ENCODE measurements around the gene SH2D4B.
"Not testable (repeated sequence)": the region's sequence is repeated elsewhere in the genome, so short reads cannot be mapped to it uniquely, and the experiment has no call there.

Gene SH2D4B

DNA sequence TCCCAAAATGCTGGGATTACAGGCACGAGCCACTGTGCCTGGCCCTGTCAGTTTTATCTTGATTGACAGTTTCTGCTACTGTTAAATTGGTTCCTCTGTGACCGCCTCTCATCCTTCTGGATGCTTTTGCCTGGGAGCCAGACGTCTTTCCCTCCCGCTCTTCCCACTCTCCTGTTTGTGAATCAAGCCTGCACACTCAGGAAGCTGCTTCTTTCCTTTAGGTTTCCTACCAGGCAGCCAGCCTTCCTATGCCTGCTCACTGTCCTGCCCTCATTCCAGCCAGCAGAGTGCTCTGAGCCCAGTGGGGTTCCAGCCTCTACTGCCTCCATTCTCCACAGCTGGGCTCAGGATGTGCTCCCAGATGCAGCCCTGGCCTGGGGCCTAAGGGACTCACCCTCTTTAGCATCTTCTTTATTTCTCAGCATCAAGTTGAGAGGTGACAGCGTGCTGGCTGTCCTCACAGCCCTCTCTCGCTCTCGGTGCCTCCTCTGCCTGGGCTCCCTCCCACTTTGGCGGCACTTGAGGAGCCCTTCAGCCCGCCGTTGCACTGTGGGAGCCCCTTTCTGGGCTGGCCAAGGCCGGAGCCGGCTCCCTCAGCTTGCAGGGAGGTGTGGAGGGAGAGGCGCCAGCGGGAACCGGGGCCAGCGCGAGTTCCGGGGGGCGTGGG lies 5.1 kb downstream of the SH2D4B start:
- DNase-seq (ENCODE audit: low spot score), result no peak

DNA sequence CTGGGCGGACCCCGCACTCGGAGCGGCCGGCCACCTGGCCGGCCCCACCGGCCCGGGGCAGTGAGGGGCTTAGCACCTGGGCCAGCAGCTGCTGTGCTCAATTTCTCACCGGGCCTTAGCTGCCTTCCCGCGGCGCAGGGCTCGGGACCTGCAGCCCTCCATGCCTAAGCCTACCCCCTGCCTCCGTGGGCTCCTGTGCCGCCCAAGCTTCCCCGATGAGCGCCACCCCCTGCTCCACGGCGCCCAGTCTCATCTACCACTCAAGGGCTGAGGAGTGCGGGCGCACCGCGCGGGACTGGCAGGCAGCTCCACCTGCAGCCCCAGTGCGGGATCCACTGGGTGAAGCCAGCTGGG lies 5.6 kb downstream of the SH2D4B start:
- not testable (repeated sequence) for DNase-seq (ENCODE audit: low spot score)

DNA sequence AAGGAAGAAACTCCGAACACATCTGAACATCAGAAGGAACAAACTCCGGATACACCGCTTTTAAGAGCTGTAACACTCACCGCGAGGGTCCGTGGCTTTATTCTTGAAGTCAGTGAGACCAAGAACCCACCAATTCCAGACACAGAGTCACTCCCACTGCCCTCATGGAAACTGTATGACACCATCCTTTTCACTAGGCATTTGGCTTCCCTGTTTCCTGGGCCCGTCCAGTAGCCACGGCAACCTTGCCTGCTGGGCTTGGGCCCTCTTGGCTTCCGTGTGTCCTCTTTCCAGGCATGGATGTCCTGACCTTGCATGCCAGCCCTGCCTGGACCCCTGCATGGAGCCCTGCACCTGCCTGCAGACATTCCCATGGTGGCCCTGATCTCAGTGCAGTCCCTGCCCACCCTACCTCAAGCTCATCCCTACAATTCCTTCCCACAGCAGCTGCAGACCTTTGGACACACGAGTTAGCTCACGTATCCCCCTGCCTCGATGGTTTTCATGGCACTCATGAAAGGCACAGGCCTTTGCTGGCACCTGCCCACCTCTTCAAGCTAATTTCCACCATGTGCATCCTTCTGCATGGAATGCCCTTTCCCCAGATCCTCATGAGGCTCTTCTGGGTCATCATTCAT lies 6.7 kb downstream of the SH2D4B start:
- no peak for DNase-seq (ENCODE audit: low spot score)

DNA sequence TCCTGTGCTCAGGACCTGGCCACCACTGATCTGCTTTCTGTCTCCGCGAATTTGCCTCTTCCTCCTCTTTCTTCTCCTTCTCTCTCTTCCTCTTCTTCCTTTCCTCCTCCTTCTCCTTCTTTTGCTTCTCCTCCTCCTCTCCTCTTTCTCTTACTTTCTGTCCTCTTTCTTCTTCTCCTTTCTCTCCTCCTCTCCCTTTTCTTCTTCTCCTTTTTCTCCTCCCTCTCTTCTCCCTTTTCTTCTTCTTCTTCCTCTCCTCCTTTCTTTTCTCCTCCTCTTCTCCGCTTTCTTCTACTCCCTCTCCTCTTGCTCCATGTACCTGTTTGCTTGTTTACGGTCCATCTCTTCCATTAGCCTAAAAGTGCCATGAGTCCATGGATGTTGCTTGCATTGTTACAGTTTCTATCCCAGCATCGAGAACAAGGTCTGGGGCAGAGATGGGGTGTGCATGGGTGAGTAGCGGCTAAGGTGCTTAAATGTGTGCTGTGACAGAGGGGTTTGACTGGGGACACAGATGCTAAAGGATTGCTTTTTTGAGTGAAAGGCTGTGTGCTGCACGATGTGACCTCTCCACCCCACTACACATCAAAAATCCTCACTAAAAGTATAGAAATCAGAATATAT lies 7.7 kb downstream of the SH2D4B start:
- DNase-seq (ENCODE audit: low spot score), result no peak

DNA sequence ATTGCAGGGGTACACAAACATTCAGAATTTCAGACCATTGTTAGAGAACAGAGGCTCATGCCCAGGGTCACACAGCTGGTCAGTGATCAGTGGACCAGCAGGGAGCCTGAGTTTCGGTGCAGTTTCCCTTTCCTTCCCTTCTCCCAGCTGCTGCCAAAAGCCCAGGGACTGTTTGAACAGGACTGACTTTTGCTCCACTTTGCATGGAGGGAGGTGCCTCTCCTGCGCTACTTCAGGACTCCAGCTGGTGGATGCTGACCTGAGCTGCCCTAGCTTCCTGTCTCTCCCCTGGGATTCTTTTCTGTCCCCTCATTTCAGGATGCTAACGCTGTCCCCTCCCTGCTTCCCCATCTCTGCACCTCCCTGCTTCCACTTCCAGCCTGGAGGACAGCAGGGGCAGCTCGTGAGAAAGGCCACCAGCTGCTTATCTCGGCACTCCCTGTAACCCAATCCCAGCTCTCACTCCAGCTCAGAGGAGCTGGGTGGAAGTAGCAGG lies 14.5 kb downstream of the SH2D4B start:
- DNase-seq (ENCODE audit: low spot score), result no peak

DNA sequence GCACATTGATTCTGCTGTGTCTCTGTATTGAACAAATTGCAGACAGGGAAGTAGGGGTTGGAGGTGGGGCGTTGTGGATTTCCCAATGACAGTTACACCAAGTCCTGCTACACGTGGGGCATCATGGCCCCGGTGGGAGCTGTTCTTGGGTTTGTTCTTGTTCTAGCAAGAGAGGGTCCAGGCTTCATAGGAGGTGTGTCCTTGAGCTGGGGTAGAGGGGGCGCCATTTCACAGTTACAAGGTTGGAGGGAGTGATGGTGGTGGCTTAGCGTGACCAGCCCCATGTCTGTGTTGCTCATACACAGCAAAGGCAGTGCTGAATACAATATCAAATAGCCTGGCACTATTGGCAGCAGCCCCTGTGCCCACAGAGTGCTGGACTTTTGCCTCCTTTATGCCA lies 15.7 kb downstream of the SH2D4B start:
- DNase-seq (ENCODE audit: low spot score), result no peak

DNA sequence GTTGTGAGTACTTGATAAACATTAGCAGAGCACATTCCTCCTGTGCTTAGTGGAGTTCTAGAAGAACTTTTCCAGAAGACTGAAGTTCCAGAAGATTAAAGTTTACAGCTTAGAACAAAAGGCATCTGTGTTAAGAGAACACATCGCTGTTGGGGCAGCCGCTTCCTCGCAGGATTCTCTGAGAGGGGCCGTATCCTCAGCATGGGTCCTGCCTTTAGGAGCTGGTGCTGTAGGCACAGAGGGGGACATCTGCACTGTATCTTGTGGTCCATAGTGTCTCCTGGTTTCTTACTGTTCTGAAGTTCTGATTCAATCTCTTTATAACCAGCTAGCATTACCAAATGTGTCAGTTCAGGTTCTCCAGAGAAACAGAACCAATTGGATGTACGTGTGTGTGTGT lies 16.3 kb downstream of the SH2D4B start:
- no peak for DNase-seq (ENCODE audit: low spot score)

DNA sequence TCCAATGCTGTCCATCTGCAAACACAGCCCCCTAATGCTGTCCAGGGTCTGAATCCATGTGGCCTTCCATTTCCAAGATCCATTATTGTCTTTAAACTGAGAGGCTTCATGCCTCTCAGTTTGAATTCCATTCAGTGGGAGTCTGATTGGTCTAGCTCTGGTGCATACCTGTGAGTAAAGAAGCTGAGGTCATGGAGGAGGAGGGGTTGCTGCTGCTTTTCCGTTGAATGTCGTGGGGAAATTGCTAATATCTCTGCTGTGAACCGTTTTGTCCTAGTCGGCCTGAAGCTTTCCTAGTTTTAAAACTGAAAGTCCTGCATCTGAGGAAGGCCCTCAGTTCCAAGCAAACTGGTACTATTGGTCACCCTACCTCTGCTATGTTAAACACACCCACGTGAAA lies 17.7 kb downstream of the SH2D4B start:
- no peak for DNase-seq (ENCODE audit: low spot score)

DNA sequence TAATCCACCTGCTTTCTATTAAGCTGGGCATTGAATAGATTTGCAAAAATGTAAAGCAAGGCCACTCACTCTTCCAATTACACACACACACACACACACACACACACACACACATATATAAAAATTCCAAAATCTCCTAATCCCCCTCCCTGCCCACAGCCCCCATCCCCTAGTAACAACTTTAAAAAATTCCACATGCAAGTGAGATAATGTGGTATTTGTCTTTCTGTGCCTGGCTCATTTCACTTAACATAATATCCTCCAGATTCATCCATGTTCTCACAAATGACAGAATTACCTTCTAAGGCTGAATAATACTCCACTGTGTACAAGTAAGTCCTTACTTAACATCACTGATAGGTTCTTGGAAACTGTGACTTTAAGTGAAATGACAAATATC lies 24.2 kb downstream of the SH2D4B start:
- no peak for DNase-seq (ENCODE audit: low spot score)

DNA sequence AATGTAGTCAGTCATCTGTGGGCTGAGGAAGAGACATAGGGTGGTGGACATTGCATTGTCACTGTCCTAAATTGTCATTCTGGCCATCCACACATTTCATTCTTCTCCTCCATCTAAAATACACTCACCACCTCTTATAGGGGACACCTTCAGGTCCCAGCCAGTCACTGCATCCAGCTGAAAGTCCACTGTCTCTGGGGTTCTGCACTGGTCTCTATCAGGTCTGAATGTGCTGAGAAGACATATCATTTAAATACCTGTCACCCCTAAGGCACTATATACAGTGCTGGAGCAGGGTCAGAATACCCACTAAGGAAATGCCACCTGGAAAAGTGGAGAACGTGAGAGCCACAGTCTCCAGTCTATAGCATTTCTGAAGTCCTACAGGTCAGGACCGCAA lies 29.6 kb downstream of the SH2D4B start:
- no peak for DNase-seq (ENCODE audit: low spot score)

DNA sequence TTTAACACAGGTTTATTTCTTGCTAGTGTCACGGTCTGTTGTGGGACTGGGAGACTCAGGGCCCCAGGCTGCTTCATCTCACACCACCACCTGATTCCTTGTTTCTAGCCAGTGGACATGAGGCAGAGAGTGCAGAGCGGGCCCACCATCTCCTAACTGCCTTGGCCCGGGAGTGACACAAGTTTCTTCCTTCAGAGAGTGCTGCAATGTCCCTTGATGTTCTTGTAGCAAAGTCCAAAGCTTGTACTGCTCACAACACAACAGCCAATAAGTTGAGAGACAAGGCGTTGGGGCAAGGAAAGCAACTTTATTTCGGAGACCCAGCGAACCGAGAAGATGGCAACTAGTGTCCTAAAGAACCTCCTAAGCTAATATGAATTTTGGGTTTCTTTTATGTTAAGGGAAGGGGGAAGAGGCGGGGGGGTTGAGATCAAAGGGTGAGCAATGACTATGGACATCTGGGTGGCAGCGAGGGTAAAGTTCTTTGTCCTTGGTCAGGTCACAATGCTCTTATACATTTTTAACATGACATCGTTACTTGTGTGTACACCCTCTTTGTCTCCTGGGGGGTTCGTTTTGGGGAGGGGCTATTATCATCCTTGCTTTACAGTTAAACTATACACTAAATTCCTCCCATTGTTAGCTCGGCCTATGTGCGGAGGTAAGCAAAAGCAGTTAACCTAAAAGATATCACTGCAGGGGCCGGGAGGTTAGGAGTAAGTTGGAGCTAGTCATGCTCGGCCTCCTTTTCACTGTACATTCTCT lies 31.6 kb downstream of the SH2D4B start:
- no peak for DNase-seq (ENCODE audit: low spot score)

DNA sequence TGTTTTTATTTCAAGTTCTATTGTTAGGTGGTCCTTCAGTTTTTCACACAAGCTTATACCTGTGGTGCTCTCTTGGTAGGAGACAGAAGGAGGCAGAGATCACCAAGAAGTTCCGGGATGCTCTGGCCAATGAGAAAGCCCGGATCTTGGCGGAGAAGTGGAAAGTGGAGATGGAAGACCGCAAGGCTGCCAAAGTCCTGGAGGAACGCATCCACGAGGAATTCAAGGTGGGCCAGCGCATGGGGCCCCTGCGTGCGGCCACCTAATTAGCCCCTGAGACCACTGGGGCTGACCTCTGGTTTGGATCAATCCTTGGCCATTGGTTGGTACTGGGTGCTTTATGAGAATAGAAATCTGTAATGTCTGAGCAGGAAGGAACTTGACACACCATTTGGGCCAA lies 33.6 kb downstream of the SH2D4B start:
- no peak for DNase-seq (ENCODE audit: low spot score)

DNA sequence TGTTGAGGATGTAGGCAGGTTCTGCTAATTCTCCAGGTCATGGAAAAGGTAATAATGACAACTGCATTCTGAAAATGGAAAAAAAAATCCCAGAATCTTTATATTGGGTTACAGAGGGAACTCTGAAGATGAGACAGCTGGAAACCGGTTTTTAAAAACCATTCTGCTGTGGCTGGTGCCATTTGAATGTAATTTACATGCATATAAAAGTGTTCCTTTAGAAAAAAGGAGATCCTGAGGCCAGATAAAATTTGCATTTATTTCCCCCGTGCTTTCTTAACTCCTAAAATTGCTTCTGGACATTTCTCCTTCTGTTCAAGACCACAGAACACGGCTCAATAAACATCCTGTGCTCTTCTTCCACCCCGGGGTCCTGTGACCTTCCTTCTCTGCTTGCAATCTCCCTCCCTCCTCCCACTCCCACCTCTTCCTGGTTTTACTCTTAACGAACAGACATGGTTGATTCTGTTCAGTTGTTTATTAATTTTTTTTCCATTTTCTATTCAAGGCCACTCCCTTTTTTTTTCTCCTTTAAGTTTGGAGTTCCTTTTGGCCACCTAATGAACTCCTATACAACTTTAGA lies 41.6 kb downstream of the SH2D4B start:
- DNase-seq (ENCODE audit: low spot score), result no peak

DNA sequence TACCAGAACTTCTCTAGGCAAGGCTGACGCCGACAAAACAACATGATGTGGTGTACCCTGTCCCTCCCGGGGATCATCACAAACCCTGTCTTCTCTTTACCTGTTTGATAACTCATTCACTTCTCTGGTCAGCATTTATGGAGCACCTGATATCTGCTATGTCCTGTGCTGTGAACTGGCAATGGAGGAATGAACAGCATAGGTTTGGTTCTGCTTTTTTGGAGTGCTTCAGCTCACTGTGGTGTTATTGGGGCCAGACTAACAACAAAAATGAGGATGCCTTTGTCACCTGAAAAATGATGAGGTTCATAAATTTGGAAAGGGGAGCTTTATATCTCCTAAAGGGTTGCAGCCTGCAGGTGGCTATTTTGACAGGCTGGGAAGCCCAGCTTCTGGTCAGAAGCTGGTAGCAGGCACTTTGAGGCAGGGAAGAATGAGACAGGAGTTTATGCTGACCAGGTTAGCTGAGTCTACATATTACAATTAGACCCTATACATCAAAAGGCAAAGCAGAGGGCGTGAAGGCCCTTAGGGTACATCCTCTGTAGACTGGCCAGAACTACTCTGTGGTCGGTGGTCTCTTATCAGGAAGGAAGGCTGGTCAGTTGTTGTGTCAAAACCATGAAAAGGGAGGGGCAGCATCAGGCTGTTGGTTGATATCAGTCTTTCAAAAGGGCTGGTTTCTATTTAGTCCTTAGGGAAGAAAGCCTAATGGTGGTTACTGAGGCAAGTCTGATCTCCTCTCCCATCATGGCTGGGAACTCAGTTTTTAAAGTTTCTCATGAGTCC lies 42.3 kb downstream of the SH2D4B start:
- no peak for DNase-seq (ENCODE audit: low spot score)

DNA sequence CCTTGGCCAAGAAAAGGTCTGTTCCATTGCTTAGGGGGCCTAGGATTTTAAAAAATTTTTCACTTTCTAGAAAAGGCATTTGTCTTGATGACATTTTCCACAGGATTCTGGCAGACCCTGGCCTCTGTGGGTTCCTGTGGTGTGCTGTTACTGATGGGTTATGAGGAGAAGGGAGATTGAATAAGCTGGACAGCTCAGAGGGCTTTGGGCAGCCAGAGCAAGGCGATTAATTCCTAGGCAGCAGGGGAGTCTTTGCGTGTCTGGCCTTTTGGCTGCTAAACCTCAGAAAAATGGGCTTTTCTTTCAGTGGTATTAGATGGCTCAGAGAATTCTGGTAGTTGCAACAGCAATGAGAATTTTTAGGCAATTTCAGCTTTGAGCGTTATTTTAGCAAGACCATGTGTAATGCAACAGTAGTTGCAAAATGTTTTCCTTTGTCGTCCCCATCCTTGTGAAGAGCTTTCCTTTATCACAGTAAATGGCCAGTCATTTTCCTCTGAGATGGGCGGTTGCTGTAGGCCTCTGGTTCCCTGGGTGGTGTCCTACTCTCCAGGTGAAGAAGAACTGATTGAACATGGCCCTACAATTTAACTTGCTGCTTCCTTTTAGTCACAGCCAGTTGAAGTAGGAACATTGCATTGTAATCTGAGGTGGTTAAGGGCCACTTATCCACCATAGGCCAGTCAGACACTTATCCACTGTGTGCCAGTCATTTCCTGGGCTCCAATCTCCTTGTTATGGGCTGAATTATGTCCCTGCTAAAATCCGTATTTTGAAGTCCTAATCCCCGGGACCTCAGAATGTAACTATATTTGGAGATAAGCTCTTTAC lies 43.2 kb downstream of the SH2D4B start:
- no peak for DNase-seq (ENCODE audit: low spot score)

DNA sequence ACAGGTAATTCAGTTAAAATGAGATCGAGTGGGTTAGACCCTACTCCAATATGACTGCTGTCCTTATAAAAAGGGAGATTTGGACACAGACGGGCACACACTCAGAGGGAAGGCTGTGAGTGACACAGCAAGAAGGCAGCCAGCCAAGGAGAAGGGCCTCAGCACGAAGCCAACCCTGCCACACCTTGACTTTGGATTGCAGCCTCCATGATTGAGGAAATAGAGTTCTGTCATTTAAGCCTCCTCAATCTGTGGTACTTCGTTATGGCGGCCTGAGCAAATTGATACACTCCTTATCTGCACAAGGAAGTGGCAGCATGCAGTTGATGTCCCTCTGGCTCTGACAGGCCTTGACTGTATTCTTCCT lies 43.8 kb downstream of the SH2D4B start:
- DNase-seq (ENCODE audit: low spot score), result no peak

DNA sequence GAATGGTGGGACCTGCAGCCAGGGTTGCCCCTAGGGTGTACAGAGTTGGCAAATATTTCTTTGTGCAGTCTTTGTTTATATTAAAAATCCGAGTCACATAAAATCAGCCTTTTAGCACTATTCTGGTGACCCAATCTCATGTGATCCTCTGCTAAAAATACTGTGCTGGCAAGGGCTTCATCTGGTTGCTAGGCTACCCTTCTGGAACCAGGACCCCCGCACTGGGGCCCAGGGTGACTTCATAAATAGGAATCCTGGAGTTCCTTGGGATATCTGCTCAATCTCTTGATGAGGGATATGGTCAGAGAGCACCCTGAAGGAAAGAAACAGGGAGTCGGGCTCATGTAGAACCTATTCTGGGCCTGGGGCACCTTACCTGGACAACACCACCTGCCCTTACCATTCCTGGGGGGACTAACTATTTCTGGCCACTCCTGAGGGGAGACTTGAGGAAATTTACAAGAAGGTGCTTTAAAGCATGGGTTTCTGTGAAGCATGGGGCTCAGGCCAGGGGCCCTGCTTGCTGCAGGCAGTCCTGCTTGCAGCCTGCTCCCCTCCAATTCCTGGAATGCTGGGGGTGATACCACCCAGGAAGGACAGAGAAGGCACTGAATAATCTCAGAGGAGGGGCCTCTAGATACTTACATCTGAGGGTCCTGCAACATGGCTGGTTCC lies 44.7 kb downstream of the SH2D4B start:
- DNase-seq (ENCODE audit: low spot score), result no peak

DNA sequence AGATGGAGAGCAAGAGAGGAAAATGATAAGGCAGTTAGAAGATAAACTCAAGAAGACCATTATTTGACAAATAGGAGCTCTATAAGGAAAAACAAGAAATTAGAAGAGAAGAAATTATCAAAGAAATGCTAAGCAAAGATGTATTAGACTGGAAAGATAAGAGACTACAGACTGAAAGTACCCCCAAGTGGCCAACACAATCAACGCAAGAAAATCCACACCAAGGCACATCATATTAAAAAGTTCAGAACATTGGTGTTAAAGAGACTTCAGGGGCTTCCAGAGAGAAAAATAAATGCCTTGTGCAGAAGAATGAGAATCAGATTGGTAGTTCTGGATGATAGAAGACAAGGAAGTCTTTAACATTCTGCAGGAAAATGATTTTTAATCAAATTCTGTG lies 46.0 kb downstream of the SH2D4B start:
- DNase-seq (ENCODE audit: low spot score), result no peak

DNA sequence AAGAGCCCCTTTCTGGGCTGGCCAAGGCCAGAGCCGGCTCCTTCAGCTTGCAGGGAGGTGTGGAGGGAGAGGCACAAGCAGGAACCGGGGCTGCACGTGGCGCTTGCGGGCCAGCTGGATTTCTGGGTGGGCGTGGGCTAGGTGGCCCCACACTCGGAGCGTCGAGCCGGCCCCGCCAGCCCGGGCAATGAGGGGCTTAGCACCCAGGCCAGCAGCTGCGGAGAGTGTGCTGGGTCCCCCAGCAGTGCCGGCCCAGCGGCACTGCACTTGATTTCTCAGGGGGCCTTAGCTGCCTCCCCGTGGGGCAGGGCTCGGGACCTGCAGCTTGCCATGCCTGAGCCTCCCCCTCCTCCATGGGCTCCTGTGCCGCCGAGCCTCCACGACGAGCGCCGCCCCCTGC lies 48.1 kb downstream of the SH2D4B start:
- DNase-seq (ENCODE audit: low spot score), result no peak

DNA sequence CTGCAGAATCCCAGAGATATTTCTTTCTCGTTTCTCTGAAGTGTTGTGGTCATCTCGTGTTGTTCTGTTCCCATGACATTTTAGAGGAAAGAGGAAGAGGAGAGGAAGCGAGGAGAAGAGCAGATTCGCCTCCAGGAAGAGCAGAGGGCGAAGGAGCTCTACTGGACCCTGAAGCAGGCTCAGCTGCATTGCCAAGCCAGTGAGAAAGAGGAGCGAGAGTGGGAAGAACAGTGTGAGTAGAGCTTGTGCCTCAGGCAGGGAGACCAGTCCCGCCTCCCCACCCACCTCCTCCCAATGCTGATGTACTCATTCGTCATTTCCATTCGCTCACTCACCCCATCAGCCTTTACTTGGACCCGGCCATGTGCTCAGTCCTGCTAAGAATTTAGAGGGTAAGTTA lies 50.8 kb downstream of the SH2D4B start:
- DNase-seq (ENCODE audit: low spot score), result no peak
